ENCODE measurements around the gene GIMAP2. TPM values are rescaled to one million over a fixed set of nuclear protein-coding genes. Genes with fewer than 3 reads are reported as not detected.
"Not testable (repeated sequence)": the region's sequence is repeated elsewhere in the genome, so short reads cannot be mapped to it uniquely, and the experiment has no call there.

GIMAP2 gene
- total RNA-seq = 1 to 10 TPM; 7.0 to 9.2 TPM
- long read RNA-seq, transcript GIMAP2-201 (3 exons, 1,449 nt) = major isoform, 5 of 5 reads
- long read RNA-seq, partial matches to known transcripts = 0 of 5 reads
- long read RNA-seq, other reads (novel, unspliced or antisense) = 0 of 5 reads

DNA sequence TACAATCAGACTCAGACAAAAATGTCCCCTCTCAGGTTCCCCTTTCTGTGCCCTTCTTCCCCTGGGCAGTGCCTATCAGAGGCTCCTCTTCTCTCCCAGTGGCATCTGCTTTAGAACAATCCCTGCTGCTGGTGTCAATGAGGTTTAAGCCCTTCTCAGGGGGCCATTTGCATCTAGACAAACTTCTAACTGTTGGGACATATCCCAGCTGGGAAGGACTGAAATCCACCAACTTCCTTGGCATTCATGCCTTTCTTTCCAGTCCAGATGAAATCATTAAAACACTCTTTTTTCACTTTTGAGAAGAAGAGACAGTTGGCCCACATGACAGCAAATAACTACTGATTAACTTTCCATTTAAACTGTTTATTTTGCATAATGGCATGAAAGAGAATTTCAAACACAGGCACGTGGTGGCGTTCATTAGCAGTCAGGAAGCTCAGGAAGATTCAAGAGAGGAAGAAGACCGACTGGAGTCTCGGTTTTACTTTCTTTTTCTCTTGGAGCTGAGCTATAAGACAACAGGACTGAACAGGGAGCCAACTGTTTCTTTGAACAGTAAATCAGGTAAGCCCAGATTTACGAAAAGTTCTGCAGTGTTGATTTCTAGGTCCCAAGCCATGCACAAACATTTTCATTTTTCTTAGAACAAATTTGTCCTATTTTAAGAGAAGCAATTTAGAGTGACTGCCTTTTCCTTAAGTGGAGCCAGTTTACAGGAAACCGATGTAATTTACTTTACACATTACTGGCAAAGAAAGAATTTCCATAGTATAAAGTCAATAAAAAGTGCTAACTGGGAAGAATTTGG is at the start of gene GIMAP2:
Gene GIMAP2 (plus strand): TSS at position 488 of the 811 bp plus-strand sequence. CDS start 1,354 bp downstream, outside the sequence.
- no peak for DNase-seq
- ATAC-seq = peak; percentile 72 to 87
- intact Hi-C loops (cut with DNase I) = no loop called here

DNA sequence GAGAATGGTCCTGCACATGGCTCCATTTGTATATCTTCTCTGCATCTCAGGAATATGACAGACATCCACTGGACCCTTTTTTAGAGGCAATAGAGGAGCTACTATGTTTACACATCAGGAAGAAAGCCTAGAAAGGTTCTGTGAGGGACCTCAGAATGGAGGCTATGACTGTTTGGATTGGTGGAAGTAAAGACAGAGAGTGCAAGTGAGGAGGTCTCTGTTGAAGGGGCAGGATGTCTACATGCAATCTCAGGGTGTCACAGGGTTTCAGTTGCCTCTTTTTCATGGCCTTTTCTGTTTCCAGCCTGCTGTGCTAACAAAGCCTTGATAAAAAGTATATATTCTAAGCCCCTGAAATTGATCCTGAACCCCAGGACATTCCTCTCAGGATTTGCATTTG is 43.7 kb upstream of the GIMAP2 start:
- no peak for DNase-seq
- intact Hi-C loops (cut with DNase I) = no loop called here
- ATAC-seq = no peak

DNA sequence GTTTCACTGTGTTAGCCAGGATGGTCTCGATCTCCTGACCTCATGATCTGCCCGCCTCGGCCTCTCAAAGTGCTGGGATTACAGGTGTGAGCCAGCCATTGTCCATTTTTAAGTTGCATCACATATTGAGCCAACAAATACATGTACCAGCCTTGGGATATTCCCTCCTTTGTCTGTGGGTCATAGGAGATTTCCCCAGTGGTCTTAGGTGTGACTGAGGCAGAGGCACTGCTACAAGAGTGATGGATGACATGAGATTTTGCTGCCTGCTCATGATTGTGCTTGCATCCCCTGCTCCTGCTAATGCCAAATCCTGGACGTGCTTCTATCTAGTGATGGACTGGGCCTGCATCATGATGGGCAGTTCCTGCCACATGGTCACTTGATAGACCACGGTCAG is 42.6 kb upstream of the GIMAP2 start:
- no peak for ATAC-seq
- intact Hi-C loops (cut with DNase I) = no loop called here
- no peak for DNase-seq

DNA sequence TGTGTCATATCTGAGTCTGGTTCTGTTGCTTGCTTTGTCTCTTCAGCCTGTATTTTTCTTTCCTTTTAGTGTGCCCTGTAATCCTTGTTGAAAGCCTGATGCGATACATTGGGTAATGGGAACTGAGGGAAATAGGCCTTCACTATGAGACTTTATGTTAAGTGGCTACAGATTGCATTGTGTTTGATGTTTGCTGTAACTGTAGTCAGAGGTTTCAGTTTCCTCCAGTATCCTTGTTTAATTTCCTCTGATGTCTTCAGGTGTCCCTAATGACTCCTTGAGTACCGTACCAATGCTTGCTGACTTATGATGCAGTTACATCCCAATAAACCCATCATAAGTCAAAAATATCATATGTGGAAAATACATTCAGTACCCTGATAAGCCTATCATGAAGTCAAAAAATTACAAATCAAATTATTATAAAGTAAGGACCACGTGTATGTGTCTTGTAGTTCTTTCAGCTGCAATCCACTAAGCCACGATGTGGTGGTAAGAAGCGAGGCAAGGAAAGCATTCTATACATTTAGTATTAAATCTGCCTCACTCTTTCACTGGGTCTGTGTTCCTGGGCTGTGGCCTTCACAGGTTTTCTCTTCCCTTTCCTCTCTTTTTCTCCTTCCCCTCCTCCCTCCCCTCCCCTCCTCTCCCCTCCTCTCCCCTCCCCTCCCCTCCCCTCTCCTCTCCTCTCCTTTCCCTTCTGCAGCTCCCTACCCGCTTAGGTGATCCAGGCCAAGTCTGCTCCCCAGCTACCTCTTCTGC is 40.1 kb upstream of the GIMAP2 start:
- intact Hi-C loops (cut with DNase I) = no loop called here
- DNase-seq = no peak

DNA sequence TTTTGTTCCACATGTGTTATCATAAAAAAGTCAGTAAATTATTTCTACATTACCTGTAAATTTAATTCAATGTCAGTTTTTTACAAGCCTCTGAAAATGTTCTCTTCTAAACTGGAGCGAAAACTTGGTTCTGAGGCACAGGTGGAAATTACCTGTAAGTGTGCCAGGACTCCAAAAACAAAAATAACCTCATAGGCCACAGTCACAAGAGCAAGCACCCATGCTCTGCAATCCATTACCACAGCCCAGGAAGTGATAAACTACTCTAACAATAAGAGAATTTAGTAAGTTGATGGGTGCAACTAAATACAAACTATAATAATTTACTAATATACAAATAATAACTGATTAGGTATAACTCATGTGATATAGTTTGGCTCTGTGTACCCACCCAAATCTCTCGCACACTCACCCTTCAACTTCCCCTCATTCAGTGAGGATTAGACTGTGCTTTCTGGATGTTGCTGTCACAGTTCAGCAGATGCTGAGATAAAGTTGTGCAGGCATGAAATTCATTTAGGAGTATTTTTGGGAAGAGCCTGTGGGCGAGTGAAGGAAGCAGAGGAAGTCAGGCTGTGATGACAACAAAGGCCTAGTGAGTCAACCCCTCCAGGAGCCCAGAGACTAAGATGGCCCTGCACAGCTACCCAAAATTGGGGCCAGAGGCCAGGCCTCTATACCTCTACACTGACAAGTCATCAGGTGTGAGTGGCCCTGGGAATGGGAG is 37.0 kb upstream of the GIMAP2 start:
- intact Hi-C loops (cut with DNase I) = no loop called here
- DNase-seq = no peak
- ATAC-seq = peak in 1 of 2 donors; percentile 25

More for the DNA sequence above, 40.1 kb upstream of the GIMAP2 start:
- ATAC-seq = no peak

DNA sequence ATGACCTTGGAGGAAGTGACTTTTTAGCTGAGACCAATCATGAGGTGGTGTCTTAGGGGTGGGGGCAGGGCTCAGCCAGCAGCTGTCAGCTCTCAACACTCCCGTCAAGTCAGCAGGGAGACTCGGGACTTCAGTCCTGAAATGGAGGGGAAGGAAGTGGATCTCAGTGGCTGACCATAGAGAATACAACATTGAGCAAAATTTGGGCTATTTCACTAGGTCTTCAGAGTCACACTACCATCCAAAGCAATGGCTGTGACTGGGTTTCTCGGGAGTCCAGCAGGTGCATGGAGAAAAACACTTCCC is 36.5 kb upstream of the GIMAP2 start:
- no peak for DNase-seq
- intact Hi-C loops (cut with DNase I) = no loop called here
- ATAC-seq = peak; percentile 16 to 27

DNA sequence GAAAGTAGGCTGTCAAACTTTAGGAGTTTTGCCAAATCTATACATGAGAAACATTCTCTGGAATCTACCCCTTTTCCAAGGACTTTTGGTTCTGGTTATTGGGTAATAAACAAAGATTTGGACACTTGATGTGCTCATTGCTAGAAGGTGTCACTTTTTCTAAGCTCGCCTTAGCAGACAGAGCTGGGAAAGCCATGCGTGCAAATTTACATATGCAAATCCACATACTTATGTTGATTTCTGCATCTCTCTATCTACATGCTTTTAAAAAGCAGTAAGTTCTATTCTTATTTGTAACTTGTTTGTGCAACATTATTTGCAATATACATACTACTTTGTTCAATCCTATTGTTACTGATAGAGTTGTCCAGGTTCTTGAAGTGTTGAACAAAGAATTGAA is 30.8 kb upstream of the GIMAP2 start:
- intact Hi-C loops (cut with DNase I) = no loop called here
- no peak for DNase-seq
- no peak for ATAC-seq

DNA sequence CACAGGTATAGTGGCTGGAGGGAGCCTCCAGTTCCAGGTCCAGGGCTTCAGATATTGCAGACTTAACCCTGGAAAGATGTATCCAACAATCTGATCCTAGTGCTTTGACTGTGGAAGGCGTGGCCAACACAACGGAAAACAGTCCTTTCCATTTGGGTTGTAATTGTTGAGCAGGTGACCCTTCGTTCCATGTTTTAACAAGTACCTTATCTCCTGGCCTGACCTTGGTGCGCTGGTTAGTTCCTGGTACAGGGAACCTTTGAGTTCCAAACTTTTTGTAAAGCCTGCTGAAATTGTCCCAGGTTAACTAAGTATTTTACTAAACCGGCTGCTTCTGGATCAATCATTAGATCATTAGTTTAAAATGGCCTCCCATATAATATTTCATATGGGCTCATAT is 29.5 kb upstream of the GIMAP2 start:
- intact Hi-C loops (cut with DNase I) = no loop called here
- no peak for DNase-seq
- no peak for ATAC-seq

DNA sequence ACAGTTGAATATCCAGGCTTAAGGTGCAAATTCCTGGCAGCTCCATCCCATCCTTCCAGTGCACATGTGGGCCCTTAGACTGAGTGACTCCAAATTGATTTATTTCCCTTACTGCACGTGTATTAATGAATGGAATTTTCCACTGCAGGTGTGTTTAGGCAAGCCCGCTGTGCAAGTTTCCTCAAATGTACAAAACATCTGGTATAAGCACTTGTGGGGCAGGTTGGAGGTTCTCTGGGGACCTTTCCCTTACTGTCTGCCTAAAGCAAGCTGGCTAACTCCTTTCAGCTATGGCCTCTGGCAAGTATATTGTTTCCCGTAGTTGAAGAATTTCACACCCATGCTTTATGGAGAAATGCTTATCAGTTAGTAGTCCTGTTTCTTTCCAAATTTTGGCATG is 28.0 kb upstream of the GIMAP2 start:
- ATAC-seq (no peak), DNase-seq (no peak)
- intact Hi-C loops (cut with DNase I) = no loop called here

DNA sequence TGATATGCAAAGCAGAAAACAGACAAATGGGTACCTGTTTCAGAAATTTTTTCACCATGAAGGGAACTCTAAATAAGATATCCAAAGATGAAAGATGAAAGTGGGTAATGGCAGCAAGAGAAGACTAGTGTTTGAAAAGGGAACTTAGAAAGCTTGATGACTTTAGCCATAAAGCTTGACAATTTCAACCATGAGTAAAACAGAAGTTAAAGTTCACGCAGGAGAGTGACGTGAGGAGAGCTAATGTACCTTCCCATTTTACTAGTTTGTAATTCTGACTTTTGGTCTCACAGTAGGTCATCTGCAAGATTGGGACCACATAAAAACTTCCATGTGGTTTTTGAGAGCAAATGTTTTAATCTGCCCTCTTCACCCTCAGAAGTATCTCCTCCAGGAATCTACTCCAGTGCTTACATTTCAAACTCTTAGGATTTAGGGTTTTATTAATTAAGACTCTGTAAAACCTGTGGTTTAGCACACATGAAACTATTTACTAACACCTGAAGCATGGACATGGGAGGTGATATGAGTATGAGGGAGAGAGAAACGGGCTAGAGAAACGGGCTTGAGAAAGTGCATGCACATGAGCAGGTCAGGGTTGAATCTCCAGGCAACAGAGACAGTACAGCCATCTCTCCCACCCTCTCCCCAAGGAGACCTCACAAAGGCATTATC is 24.4 kb upstream of the GIMAP2 start:
- DNase-seq (no peak), ATAC-seq (no peak)
- intact Hi-C loops (cut with DNase I) = no loop called here

DNA sequence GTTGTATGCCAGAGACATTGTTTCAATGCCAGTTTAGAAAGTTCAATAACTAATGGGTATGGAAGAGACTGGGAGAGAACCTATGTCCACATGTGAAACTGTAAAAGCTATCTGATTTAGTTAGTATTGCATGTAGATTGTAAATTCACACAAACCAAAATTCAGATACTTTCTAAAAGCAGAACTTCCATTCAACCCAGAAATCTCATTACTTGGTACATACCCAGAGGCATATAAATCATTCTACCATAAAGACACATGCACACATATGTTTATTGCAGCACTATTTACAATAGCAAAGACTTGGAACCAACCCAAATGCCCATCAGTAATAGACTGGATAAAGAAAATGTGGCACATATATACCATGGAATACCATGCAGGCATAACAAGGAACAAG is 22.7 kb upstream of the GIMAP2 start:
- ATAC-seq; DNase-seq; intact Hi-C loops (cut with DNase I): not testable (repeated sequence)

DNA sequence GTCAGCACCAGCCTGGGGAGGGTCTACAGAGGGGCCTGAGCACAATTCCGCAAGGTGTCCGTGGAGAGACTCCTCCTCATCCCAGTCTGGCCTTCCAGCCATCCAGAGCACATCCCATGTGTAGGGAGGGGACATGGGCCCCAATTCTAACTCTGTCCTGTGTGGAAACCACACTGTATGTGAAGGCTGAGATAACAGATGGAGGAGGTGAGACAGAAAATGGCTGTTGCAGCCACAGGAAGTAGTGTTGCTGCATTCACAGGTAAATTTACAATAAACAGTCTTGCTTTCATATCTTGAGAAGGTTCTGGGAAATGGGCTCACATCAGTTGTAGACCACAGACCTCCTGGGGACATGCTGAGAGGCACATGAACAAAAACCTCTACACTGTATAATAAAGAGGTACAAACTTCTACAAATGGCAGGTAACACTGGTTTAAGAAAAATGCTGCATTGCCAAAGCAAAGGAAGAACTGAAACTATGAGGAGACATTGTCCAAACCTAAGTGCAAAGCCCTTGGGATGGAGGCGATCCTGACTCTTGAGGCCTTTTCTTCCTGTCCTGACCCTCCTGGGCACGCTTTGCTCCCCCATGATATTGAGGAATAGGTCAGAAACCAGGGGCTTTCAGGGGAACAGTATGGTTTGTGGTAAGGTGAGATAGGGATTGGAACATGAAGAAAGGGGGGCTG is 21.6 kb upstream of the GIMAP2 start:
- intact Hi-C loops (cut with DNase I) = no loop called here
- ATAC-seq (peak; percentile 34 to 44), DNase-seq (no peak)

DNA sequence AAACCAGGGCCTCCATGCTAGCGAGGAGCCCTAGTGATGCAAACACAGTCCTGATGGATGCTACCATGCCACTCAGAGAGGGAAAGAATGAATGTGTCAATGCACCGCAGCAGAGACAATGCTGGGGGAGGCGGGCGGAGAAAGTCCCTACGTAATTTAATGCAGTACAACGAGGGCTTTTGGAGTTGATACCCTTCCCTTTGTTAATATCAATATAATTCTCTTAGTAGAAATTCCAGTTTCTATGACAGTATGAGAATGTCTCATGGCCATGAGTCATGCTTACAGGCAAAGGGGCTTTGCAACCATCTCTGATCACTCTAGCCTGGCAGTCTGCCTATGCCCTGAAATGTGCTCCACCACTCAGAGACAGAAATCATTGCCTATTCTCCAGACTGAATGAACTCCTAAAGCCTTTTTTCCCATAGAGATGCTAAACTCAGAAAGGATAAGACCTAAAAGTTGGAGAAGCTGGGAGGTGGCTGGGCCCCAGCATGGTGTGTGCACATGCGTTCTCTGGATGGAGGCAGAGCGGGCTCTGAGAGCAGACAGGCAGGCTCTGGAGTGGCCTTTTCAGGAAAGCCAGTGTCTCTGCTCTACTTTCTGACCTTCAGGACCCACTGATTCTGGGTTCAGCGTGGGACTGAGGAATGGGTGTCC is 20.3 kb upstream of the GIMAP2 start:
- intact Hi-C loops (cut with DNase I) = no loop called here
- no peak for DNase-seq
- no peak for ATAC-seq

DNA sequence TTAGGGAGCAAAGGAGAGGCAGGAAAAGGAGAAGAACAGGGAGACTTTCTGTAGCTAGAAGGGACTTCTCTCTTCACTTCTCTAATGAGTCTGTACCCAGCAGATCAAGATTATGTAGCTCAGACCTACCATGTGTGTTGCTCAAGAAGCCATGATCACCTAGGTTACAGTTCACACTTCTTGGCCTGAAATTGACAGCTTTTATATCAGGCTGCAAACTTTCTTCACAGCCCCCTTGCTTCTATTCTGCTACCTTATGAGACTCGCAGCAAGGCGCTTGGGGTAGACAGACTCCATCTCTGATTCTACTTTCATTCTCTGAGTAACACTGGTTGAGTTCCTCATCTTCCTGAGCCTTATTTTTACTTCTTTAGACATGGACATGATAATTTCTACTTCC is 19.6 kb upstream of the GIMAP2 start:
- ATAC-seq = peak in 1 of 2 donors; percentile 46
- intact Hi-C loops (cut with DNase I) = no loop called here

DNA sequence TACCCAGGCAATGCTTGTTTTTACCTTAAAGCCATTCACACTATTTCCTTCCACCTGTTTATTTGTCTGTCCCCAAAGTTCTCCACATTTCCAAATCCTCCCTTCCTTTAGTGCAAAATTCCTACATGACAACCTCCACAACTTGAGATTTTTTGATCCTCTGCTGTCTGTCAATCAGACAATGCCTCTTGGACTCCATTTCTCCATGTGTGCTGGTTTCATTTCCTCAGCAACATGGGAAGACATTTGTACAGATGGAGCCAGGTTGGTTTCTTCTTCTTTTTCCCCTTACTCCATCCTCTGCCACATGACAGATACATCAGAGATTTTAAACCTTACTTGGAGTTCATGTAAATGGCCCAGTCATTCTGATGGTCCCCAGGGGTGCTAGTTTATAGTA is 19.1 kb upstream of the GIMAP2 start:
- ATAC-seq (no peak), DNase-seq (no peak)
- intact Hi-C loops (cut with DNase I) = no loop called here

More for the DNA sequence above, 19.6 kb upstream of the GIMAP2 start:
- DNase-seq = no peak

DNA sequence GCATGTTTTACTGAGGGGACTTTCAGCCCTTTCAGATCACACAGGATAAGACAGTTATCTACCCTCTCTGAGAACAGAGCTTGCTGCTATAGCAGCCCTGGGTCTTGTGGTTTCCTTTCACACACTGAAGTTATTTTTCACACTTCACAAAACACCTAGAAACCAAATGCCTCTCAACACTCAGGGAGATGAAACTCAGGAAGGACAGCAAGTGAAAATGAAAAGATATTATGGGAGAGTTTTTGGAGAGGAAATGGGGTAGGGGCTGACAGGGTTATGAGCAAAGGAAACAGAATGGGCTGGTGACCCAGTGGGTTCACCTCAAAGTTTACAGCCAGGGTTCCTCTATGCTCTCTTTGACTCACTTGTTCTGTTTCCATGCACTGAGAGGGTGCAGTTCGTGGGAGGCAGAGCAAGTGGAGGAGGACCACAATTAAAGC is 17.0 kb upstream of the GIMAP2 start:
- intact Hi-C loops (cut with DNase I) = no loop called here
- ATAC-seq = peak; percentile 38 to 84
- DNase-seq = no peak

DNA sequence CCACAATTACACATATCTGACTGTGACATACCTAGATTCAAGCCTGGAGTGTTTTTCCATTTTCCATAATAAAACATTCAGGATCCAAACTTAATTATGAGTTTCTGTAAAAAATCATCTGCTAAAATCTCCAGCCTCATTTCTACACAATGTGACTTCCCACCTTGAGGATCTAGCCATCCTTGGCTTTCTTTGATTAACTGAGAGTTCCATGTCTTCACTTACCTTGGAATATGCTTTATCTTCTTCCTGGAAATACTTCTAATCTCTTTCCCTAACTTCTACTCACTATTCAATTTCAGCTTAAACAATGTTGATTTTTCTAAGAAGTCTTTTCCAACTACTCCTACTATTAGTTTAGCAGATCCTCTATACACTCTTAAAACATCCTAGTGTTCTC is 16.5 kb upstream of the GIMAP2 start:
- DNase-seq (no peak), ATAC-seq (no peak)
- intact Hi-C loops (cut with DNase I) = no loop called here

All from left cardiac atrium (tissue), 4 donors.